ENCODE results near the gene NXPH4. TPM values are rescaled to one million over a fixed set of nuclear protein-coding genes. Genes with fewer than 3 reads are reported as not detected.

NXPH4 gene
- total RNA-seq, 1 donor from 2014 or later = not detected

DNA sequence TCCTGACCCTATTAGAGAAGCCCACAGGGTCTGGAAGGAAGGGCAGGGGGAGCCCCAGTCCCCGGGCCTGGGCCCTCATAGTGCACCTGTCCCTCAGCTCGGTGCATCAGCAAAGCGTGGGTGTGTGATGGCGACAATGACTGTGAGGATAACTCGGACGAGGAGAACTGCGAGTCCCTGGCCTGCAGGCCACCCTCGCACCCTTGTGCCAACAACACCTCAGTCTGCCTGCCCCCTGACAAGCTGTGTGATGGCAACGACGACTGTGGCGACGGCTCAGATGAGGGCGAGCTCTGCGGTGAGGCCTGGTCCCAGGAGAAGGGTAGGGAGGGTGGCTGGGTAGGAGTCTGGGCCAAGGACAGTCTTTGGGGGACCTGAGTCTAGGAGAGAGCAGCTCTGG is 42.9 kb upstream of the NXPH4 start:
- TF ChIP-seq, protein P1, sequence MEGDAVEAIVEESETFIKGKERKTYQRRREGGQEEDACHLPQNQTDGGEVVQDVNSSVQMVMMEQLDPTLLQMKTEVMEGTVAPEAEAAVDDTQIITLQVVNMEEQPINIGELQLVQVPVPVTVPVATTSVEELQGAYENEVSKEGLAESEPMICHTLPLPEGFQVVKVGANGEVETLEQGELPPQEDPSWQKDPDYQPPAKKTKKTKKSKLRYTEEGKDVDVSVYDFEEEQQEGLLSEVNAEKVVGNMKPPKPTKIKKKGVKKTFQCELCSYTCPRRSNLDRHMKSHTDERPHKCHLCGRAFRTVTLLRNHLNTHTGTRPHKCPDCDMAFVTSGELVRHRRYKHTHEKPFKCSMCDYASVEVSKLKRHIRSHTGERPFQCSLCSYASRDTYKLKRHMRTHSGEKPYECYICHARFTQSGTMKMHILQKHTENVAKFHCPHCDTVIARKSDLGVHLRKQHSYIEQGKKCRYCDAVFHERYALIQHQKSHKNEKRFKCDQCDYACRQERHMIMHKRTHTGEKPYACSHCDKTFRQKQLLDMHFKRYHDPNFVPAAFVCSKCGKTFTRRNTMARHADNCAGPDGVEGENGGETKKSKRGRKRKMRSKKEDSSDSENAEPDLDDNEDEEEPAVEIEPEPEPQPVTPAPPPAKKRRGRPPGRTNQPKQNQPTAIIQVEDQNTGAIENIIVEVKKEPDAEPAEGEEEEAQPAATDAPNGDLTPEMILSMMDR (IDR thresholded peaks at IDR 0.05; ENCODE audit: unreplicated experiment) = no peak
- no peak for DNase-seq (ENCODE audit: low spot score)
- Mint-ChIP-seq H3K36me3 (ENCODE audit: low read depth, unreplicated experiment) (peaks cover 7% of the 10 kb centered on the region), H3K4me1 (ENCODE audit: unreplicated experiment) (peaks cover 3% of the 10 kb centered on the region), H3K27me3 (ENCODE audit: unreplicated experiment) (peaks cover 22% of the 10 kb centered on the region), H3K27ac (ENCODE audit: unreplicated experiment) (no peak overlapping the region), H3K4me3 (ENCODE audit: unreplicated experiment) (no peak overlapping the region), H3K9me3 (ENCODE audit: unreplicated experiment) (no peaks in the 10 kb centered on the region)

DNA sequence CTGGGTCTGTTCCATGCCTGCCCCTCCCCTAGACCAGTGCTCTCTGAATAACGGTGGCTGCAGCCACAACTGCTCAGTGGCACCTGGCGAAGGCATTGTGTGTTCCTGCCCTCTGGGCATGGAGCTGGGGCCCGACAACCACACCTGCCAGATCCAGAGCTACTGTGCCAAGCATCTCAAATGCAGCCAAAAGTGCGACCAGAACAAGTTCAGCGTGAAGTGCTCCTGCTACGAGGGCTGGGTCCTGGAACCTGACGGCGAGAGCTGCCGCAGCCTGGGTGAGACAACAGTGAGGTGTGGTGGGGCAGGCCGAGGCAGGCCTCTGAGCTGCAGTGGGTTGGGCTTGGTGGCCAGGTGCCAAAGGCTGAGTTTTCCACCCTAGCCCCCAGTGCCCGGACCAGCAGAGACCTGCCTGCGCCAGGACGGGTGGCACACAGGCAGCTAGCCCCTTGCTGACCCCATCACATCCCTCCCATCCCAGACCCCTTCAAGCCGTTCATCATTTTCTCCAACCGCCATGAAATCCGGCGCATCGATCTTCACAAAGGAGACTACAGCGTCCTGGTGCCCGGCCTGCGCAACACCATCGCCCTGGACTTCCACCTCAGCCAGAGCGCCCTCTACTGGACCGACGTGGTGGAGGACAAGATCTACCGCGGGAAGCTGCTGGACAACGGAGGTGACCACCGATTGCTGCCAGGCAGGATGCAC is 41.0 kb upstream of the NXPH4 start:
- peak; percentile 84 for DNase-seq (ENCODE audit: low spot score)
- Mint-ChIP-seq H3K27me3 (ENCODE audit: unreplicated experiment) (peaks cover 20% of the 10 kb centered on the region), H3K4me1 (ENCODE audit: unreplicated experiment) (peaks cover 3% of the 10 kb centered on the region), H3K27ac (ENCODE audit: unreplicated experiment) (no peak overlapping the region), H3K36me3 (ENCODE audit: low read depth, unreplicated experiment) (peaks cover 14% of the 10 kb centered on the region), H3K9me3 (ENCODE audit: unreplicated experiment) (no peaks in the 10 kb centered on the region), H3K4me3 (ENCODE audit: unreplicated experiment) (no peak overlapping the region)
- TF ChIP-seq, protein P1 (IDR thresholded peaks at IDR 0.05; ENCODE audit: unreplicated experiment) = peak; percentile 86

DNA sequence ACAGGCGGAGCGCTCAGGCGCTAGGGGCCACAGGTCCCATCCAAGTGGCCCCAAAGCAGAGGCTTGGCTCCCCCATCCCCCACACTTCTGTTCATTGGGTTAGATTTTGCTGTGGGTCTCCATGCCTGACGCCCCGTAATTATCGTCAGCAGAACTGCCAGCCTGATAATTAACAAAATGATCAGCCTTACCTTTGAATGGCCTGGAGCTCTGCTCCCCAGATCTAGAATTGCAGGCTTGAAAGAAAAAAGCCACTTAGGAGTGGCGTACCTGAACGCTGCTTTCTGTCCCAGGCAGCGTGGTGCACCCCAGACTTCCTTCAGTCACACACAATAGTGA is 40.5 kb upstream of the NXPH4 start:
- Mint-ChIP-seq H3K27ac (ENCODE audit: unreplicated experiment) (no peak overlapping the region), H3K4me1 (ENCODE audit: unreplicated experiment) (peaks cover 3% of the 10 kb centered on the region), H3K9me3 (ENCODE audit: unreplicated experiment) (no peaks in the 10 kb centered on the region), H3K4me3 (ENCODE audit: unreplicated experiment) (no peak overlapping the region), H3K36me3 (ENCODE audit: low read depth, unreplicated experiment) (peaks cover 14% of the 10 kb centered on the region), H3K27me3 (ENCODE audit: unreplicated experiment) (peaks cover 20% of the 10 kb centered on the region)
- TF ChIP-seq, protein P1 (IDR thresholded peaks at IDR 0.05; ENCODE audit: unreplicated experiment) = peak; percentile 34
- DNase-seq (ENCODE audit: low spot score) = no peak

DNA sequence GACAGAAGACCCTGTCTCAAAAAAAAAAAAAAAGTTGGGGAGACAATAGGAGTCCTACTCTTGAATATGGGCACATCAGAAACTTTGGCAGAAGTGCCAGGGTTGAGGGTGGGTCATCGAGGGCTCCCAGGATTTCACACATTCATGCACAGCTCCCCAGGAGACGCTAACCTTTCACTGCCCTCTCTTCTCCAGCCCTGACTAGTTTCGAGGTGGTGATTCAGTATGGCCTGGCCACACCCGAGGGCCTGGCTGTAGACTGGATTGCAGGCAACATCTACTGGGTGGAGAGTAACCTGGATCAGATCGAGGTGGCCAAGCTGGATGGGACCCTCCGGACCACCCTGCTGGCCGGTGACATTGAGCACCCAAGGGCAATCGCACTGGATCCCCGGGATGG is 39.7 kb upstream of the NXPH4 start:
- no peak for DNase-seq (ENCODE audit: low spot score)
- Mint-ChIP-seq H3K27ac (ENCODE audit: unreplicated experiment) (no peak overlapping the region), H3K4me3 (ENCODE audit: unreplicated experiment) (no peak overlapping the region), H3K27me3 (ENCODE audit: unreplicated experiment) (peaks cover 17% of the 10 kb centered on the region), H3K9me3 (ENCODE audit: unreplicated experiment) (no peaks in the 10 kb centered on the region), H3K4me1 (ENCODE audit: unreplicated experiment) (peaks cover 3% of the 10 kb centered on the region), H3K36me3 (ENCODE audit: low read depth, unreplicated experiment) (peaks cover 14% of the 10 kb centered on the region)
- TF ChIP-seq, protein P1 (IDR thresholded peaks at IDR 0.05; ENCODE audit: unreplicated experiment) = no peak

DNA sequence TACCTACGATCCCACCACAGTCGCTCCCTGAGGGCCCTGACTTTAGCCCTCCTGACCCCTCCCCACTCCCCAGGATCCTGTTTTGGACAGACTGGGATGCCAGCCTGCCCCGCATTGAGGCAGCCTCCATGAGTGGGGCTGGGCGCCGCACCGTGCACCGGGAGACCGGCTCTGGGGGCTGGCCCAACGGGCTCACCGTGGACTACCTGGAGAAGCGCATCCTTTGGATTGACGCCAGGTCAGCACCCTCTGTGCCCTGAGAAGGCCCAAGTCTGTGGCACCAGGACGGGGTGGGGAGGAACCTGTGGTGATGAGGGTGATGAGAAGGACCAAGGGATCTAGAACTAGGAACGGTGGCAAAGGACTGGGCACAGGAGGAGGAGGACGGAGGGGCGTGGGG is 39.2 kb upstream of the NXPH4 start:
- Mint-ChIP-seq H3K36me3 (ENCODE audit: low read depth, unreplicated experiment) (peaks cover 14% of the 10 kb centered on the region), H3K27me3 (ENCODE audit: unreplicated experiment) (peaks cover 17% of the 10 kb centered on the region), H3K27ac (ENCODE audit: unreplicated experiment) (no peak overlapping the region), H3K9me3 (ENCODE audit: unreplicated experiment) (no peaks in the 10 kb centered on the region), H3K4me3 (ENCODE audit: unreplicated experiment) (no peak overlapping the region), H3K4me1 (ENCODE audit: unreplicated experiment) (peaks cover 3% of the 10 kb centered on the region)
- DNase-seq (ENCODE audit: low spot score) = no peak
- TF ChIP-seq, protein P1 (IDR thresholded peaks at IDR 0.05; ENCODE audit: unreplicated experiment) = no peak

Data from endothelial cell (in vitro differentiated cells).